ENCODE data around the gene BTBD19. TPM values are rescaled to one million over a fixed set of nuclear protein-coding genes. Genes with fewer than 3 reads are reported as not detected.

The BTBD19 gene
- total and polyA plus RNA-seq, 2 of the 8 experiments (the other 6 are each of a cell fraction or from before 2014, with no cell fraction given): 1.1 TPM

GRCh38 chr1:44819196-44819607 lies 10.9 kb downstream of the BTBD19 start (continued):
- no peak for TF ChIP-seq CHD7 (IDR thresholded peaks at IDR 0.05; ENCODE audit: insufficient replicate concordance, low read length)
- TF ChIP-seq TAF7 (optimal IDR thresholded peaks at IDR 0.05; ENCODE audit: borderline replicate concordance, low read depth, low read length): no peak
- TF ChIP-seq JUND (IDR thresholded peaks at IDR 0.05; ENCODE audit: low read length): no peak
- TF ChIP-seq, protein P1, sequence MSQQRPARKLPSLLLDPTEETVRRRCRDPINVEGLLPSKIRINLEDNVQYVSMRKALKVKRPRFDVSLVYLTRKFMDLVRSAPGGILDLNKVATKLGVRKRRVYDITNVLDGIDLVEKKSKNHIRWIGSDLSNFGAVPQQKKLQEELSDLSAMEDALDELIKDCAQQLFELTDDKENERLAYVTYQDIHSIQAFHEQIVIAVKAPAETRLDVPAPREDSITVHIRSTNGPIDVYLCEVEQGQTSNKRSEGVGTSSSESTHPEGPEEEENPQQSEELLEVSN (IDR thresholded peaks at IDR 0.05): no peak

Measured in H1 (cell line).